ENCODE measurements around the gene KRTAP10-12. TPM values are rescaled to one million over a fixed set of nuclear protein-coding genes. Genes with fewer than 3 reads are reported as not detected.

KRTAP10-12 gene
- total RNA-seq, 1 donor = not detected

DNA sequence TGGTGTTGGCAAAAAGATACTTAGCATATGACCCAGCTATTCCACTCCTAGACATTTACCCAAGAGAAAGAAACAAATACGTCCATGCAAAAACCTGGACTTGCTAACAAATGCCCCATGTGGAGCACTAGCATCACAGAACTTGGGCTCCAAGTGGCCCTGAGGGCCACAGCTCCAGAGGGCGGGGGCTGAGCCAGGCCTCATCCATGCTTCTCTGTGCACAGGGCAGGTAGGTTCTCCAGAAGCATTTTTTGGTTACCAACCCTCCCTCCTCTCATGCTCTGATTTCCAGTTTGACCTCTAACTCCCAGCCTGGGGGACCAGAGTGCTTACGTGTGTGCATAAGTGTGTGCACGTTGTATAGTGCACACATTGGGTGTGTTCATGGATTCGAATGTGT is 32.3 kb upstream of the KRTAP10-12 start:
- no peak for TF ChIP-seq CTCF (IDR thresholded peaks at IDR 0.05; ENCODE audit: extremely low read depth, low read depth, low read length)
- no peak for DNase-seq (ENCODE audit: insufficient read length, low spot score, missing footprints)
- Histone ChIP-seq H3K27ac (ENCODE audit: low read depth, low read length) (no peak overlapping the region), H3K4me1 (ENCODE audit: insufficient read depth, low read length) (no peaks in the 10 kb centered on the region), H2AFZ (ENCODE audit: low read length) (no peak overlapping the region), H3K4me3 (ENCODE audit: insufficient read depth, low read length) (no peak overlapping the region), H3K36me3 (ENCODE audit: insufficient read depth, low read length) (no peaks in the 10 kb centered on the region), H3K27me3 (ENCODE audit: insufficient read depth, low read length) (no peaks in the 10 kb centered on the region), H4K20me1 (ENCODE audit: insufficient read depth, low read length) (no peaks in the 10 kb centered on the region), H3K4me2 (ENCODE audit: insufficient read depth, low read length) (no peak overlapping the region), H3K9me3 (ENCODE audit: low read depth, low read length) (no peaks in the 10 kb centered on the region), H3K79me2 (ENCODE audit: insufficient read depth, low read length) (no peaks in the 10 kb centered on the region)

DNA sequence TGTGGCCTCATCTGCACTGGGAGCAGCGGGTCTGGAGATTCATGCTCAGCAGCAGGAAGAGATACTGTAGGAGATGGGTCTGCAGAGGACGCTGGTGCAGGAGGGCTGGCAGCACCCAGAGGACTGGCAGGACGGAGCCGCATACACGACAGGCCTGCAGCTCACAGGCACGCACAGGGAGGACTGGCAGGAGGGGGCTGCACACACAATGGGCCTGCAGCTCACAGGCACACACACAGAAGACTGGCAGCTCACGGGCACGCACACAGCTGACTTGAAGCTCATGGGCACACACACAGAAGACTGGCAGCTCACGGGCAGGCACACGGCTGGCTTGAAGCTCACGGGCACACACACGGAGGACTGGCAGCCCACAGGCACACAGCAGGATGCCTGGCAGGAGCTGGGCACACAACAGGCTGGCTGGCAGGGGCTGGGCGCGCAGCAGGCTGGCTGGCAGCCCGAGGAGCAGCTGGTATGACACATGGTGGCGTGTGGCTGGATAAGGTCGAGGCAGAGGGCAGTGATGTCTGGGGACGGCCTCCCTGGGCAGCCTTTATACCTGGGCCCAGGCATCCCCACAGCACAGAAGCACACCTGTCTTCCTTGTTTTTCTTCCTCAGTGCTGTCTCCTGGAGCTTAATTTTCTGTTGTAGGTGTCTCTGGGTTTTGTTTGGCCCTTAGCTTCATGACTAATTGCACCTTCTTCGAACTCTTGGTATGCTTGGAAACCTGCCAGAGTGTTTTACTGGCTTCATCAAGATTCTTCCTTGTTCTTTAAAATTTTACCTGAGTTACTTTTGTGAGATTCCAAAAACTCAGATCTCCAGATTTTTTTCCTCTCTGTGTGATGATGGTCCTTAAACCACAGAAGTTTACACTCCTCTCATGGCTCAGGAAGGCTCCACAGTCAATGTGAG is 30.3 kb upstream of the KRTAP10-12 start, which contains the start of gene KRTAP12-2:
KRTAP12-2 (minus strand) TSS at position 527 of the 920 bp plus-strand sequence; CDS start at position 486, 41 bp downstream.
- Histone ChIP-seq H3K4me3 (ENCODE audit: insufficient read depth, low read length) (no peak within 1 kb of the TSS), H3K27me3 (ENCODE audit: insufficient read depth, low read length) (no peaks in the 10 kb centered on the region), H4K20me1 (ENCODE audit: insufficient read depth, low read length) (no peaks in the 10 kb centered on the region), H2AFZ (ENCODE audit: low read length) (no peak within 1 kb of the TSS), H3K27ac (ENCODE audit: low read depth, low read length) (no peak within 1 kb of the TSS), H3K36me3 (ENCODE audit: insufficient read depth, low read length) (no peaks in the 10 kb centered on the region), H3K4me1 (ENCODE audit: insufficient read depth, low read length) (no peaks in the 10 kb centered on the region), H3K9me3 (ENCODE audit: low read depth, low read length) (no peaks in the 10 kb centered on the region), H3K4me2 (ENCODE audit: insufficient read depth, low read length) (no peak within 1 kb of the TSS), H3K79me2 (ENCODE audit: insufficient read depth, low read length) (no peaks in the 10 kb centered on the region)
- DNase-seq (ENCODE audit: insufficient read length, low spot score, missing footprints) = no peak
- no peak for TF ChIP-seq CTCF (IDR thresholded peaks at IDR 0.05; ENCODE audit: extremely low read depth, low read depth, low read length)

- Histone ChIP-seq H3K79me2 (ENCODE audit: insufficient read depth, low read length) (no peaks in the 10 kb centered on the region), H3K4me3 (ENCODE audit: insufficient read depth, low read length) (no peak overlapping the region), H4K20me1 (ENCODE audit: insufficient read depth, low read length) (no peaks in the 10 kb centered on the region), H3K36me3 (ENCODE audit: insufficient read depth, low read length) (no peaks in the 10 kb centered on the region), H3K4me2 (ENCODE audit: insufficient read depth, low read length) (no peak overlapping the region), H3K4me1 (ENCODE audit: insufficient read depth, low read length) (no peaks in the 10 kb centered on the region), H3K27me3 (ENCODE audit: insufficient read depth, low read length) (no peaks in the 10 kb centered on the region), H2AFZ (ENCODE audit: low read length) (no peak overlapping the region), H3K9me3 (ENCODE audit: low read depth, low read length) (no peaks in the 10 kb centered on the region), H3K27ac (ENCODE audit: low read depth, low read length) (no peak overlapping the region)
- TF ChIP-seq CTCF (IDR thresholded peaks at IDR 0.05; ENCODE audit: extremely low read depth, low read depth, low read length) = no peak
- no peak for DNase-seq (ENCODE audit: insufficient read length, low spot score, missing footprints)
Measured at GRCh38 chr21:44667612-44668011, 29.4 kb upstream of the KRTAP10-12 start.

DNA sequence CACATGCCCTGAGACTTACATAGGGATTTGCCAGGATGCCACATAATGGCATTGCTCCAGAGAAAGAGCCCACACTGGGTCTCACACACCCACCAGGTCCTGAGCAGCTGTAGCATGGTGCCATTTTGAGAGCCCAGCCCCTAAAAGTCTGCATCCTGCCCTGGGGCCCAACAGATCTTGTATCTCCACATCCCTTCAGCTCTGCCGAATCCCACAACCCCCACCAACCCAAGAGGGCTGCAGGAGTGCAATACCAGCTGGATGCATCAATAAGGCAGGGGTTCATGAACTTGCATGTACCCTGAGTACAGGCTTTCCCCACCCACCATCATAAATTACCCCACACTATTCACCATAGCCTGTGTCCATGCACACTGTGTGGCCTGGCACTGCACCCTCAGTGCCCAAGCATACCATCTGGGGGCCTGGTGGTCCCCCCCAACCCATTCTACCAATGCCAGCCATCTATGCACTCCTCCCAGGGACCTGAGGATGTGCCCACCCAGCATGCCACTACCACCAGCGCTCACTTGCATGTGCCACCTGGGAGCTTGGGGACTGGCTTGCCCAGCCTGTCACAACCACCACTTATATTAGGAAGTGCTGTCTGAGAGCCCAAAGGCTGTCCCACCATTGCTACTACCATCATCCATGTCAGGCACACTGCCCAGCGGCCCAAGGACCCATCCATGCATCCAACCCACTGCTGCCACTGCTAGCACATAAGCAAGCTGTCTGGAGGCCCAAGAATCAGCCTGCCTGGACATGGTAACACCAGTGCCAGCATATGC is 26.1 kb upstream of the KRTAP10-12 start:
- H4K20me1 ChIP-seq (ENCODE audit: insufficient read depth, low read length) = no peaks in the 10 kb centered on the region
- no peak overlapping the region for H2AFZ ChIP-seq (ENCODE audit: low read length)
- no peak overlapping the region for H3K27ac ChIP-seq (ENCODE audit: low read depth, low read length)
- H3K4me2 ChIP-seq (ENCODE audit: insufficient read depth, low read length) = no peak overlapping the region
- H3K4me1 ChIP-seq (ENCODE audit: insufficient read depth, low read length) = no peaks in the 10 kb centered on the region
- no peaks in the 10 kb centered on the region for H3K79me2 ChIP-seq (ENCODE audit: insufficient read depth, low read length)
- no peaks in the 10 kb centered on the region for H3K36me3 ChIP-seq (ENCODE audit: insufficient read depth, low read length)
- no peaks in the 10 kb centered on the region for H3K9me3 ChIP-seq (ENCODE audit: low read depth, low read length)
- peaks cover 5% of the 10 kb centered on the region for H3K27me3 ChIP-seq (ENCODE audit: insufficient read depth, low read length)
- DNase-seq (ENCODE audit: insufficient read length, low spot score, missing footprints) = no peak
- no peak overlapping the region for H3K4me3 ChIP-seq (ENCODE audit: insufficient read depth, low read length)
- TF ChIP-seq CTCF (IDR thresholded peaks at IDR 0.05; ENCODE audit: extremely low read depth, low read depth, low read length) = no peak
